Neuronal stem cell (in vitro differentiated cells): Measurements from ENCODE around the gene NR3C2.

Source experiments
- DNase-seq: peaks from one replicate; pipeline ENCODE4 v3.0.0-alpha.2; 2013; ENCODE audit warnings: low spot score
- H2AFZ ChIP-seq: one replicate; pipeline ENCODE4 v1.6.1; 2013; ENCODE audit warnings: mild to moderate bottlenecking, low read length, inconsistent platforms
- H2AK5ac ChIP-seq: 2 replicates; pipeline ENCODE4 v1.6.1; 2013; ENCODE audit warnings: low read depth, mild to moderate bottlenecking, inconsistent platforms, low read length, moderate library complexity, mixed read lengths
- H2BK120ac ChIP-seq: 2 replicates; pipeline ENCODE4 v1.6.1; 2013; ENCODE audit warnings: low read depth, mild to moderate bottlenecking, inconsistent platforms, low read length, moderate library complexity, mixed read lengths
- H2BK12ac ChIP-seq: one replicate; pipeline ENCODE4 v1.6.1; 2013; ENCODE audit warnings: low read length, inconsistent platforms
- H2BK15ac ChIP-seq: 2 replicates; pipeline ENCODE4 v1.6.1; 2013; ENCODE audit warnings: mild to moderate bottlenecking, low read length, inconsistent platforms, mixed read lengths
- H2BK5ac ChIP-seq: one replicate; pipeline ENCODE4 v1.6.1; 2013; ENCODE audit warnings: inconsistent platforms, mild to moderate bottlenecking, low read length, moderate library complexity
- H3K14ac ChIP-seq: one replicate; pipeline ENCODE4 v1.6.1; 2013; ENCODE audit warnings: low read length, inconsistent platforms
- H3K18ac ChIP-seq: 2 replicates; pipeline ENCODE4 v1.6.1; 2013; ENCODE audit warnings: low read length, inconsistent platforms
- H3K23ac ChIP-seq: 2 replicates; pipeline ENCODE4 v1.6.1; 2013; ENCODE audit warnings: low read depth, mild to moderate bottlenecking, mixed read lengths, low read length, inconsistent platforms; ENCODE audit not compliant: poor library complexity
- H3K27ac ChIP-seq: replicated peaks from 3 replicates; pipeline ENCODE4 v1.5.1; 2013; ENCODE audit warnings: low read length, inconsistent platforms
- H3K27me3 ChIP-seq, 3 experiments: 2 replicates each; pipeline ENCODE4 v1.6.1; 2013; ENCODE audit warnings: low read length in 3 of 3, mild to moderate bottlenecking in 2 of 3, inconsistent platforms in 1 of 3, low read depth in 1 of 3, mixed read lengths in 1 of 3, moderate library complexity in 1 of 3; ENCODE audit not compliant: control insufficient read depth in 3 of 3, insufficient read depth in 3 of 3
- H3K36me3 ChIP-seq, 2 donors: replicated peaks in 1 of 2; 2 replicates each; pipeline ENCODE4 v1.6.1; 2013; ENCODE audit warnings: low read length in 2 of 2; ENCODE audit not compliant: control insufficient read depth in 2 of 2, insufficient read depth in 2 of 2
- H3K4ac ChIP-seq: 2 replicates; pipeline ENCODE4 v1.6.1; 2013; ENCODE audit warnings: inconsistent platforms, mild to moderate bottlenecking, low read length, moderate library complexity
- H3K4me1 ChIP-seq, 2 donors: 1 replicate in 1 of 2; 2 replicates in 1 of 2; pipeline ENCODE4 v1.6.1; 2013; ENCODE audit warnings: low read length in 2 of 2, low read depth in 1 of 2; ENCODE audit not compliant: control insufficient read depth in 2 of 2, insufficient read depth in 1 of 2
- H3K4me2 ChIP-seq: one replicate; pipeline ENCODE4 v1.6.1; 2013; ENCODE audit warnings: mild to moderate bottlenecking, low read length, inconsistent platforms; ENCODE audit not compliant: insufficient read depth, poor library complexity, severe bottlenecking
- H3K4me3 ChIP-seq, 2 donors: 2 replicates each; pipeline ENCODE4 v1.5.1; 2013; ENCODE audit warnings: low read length in 2 of 2, mild to moderate bottlenecking in 2 of 2, inconsistent platforms in 1 of 2, moderate library complexity in 1 of 2
- H3K79me1 ChIP-seq: one replicate; pipeline ENCODE4 v1.6.1; 2013; ENCODE audit warnings: low read depth, mild to moderate bottlenecking, inconsistent platforms, low read length, moderate library complexity
- H3K9ac ChIP-seq: one replicate; pipeline ENCODE4 v1.6.1; 2013; ENCODE audit warnings: mild to moderate bottlenecking, low read depth, low read length, inconsistent platforms; ENCODE audit not compliant: poor library complexity
- H3K9me3 ChIP-seq, 2 donors: replicated peaks in 1 of 2; 2 replicates each; pipeline versions ENCODE3 to v1.6.1; 2013; ENCODE audit warnings: low read length in 2 of 2, mild to moderate bottlenecking in 2 of 2, inconsistent platforms in 1 of 2, low read depth in 1 of 2, mixed read lengths in 1 of 2, moderate library complexity in 1 of 2; ENCODE audit not compliant: control insufficient read depth in 2 of 2, insufficient read depth in 1 of 2
- H4K8ac ChIP-seq: one replicate; pipeline ENCODE4 v1.6.1; 2013; ENCODE audit warnings: low read depth, mild to moderate bottlenecking, inconsistent platforms, low read length, moderate library complexity
- H4K91ac ChIP-seq: one replicate; pipeline ENCODE4 v1.6.1; 2013; ENCODE audit warnings: low read length, low read depth, mild to moderate bottlenecking, inconsistent platforms; ENCODE audit not compliant: poor library complexity
- WGBS, 2 donors: extraction: QIAGEN DNeasy Blood & Tissue Kit; methylation state at CpG; one replicate each; pipeline ENCODE4 v1.1.7; 2013; ENCODE audit warnings: missing lambda C conversion rate in 2 of 2, mixed read lengths in 1 of 2; ENCODE audit not compliant: insufficient read length in 2 of 2, insufficient replicate concordance in 1 of 2; ENCODE audit errors: extremely low coverage in 2 of 2; 5-methylcytosine and 5-hydroxymethylcytosine counted together

The NR3C2 gene

GRCh38 chr4:148305751-148306150 is 136.5 kb downstream of the NR3C2 start:
- no peak overlapping the region for H3K27ac ChIP-seq
- H2AFZ ChIP-seq = no peak overlapping the region
- no peak overlapping the region for H4K91ac ChIP-seq
- no peaks in the 10 kb centered on the region for H3K79me1 ChIP-seq
- H3K23ac ChIP-seq = no peak overlapping the region
- H3K9me3 ChIP-seq = no peaks in the 10 kb centered on the region
- H2AK5ac ChIP-seq = no peak overlapping the region
- DNase-seq = no peak
- no CpG with 5 or more reads among the region's 3 CpGs for WGBS, 2 donors
- H3K4me1 ChIP-seq = no peaks in the 10 kb centered on the region
- H3K27me3 ChIP-seq = no peaks in the 10 kb centered on the region
- no peak overlapping the region for H2BK12ac ChIP-seq
- no peaks in the 10 kb centered on the region for H3K36me3 ChIP-seq
- H3K9ac ChIP-seq = no peak overlapping the region
- H4K8ac ChIP-seq = no peak overlapping the region
- no peak overlapping the region for H3K14ac ChIP-seq
- no peak overlapping the region for H3K4me2 ChIP-seq
- no peak overlapping the region for H3K4me3 ChIP-seq
- no peak overlapping the region for H2BK15ac ChIP-seq
- H3K18ac ChIP-seq = no peak overlapping the region
- no peak overlapping the region for H2BK5ac ChIP-seq
- no peak overlapping the region for H2BK120ac ChIP-seq
- no peak overlapping the region for H3K4ac ChIP-seq

GRCh38 chr4:148302416-148302815 is 139.8 kb downstream of the NR3C2 start:
- H4K91ac ChIP-seq = no peak overlapping the region
- no peak overlapping the region for H4K8ac ChIP-seq
- no peak overlapping the region for H3K4ac ChIP-seq
- H3K14ac ChIP-seq = no peak overlapping the region
- H2BK120ac ChIP-seq = no peak overlapping the region
- H2AFZ ChIP-seq = no peak overlapping the region
- DNase-seq = no peak
- no peak overlapping the region for H3K4me3 ChIP-seq
- no CpG with 5 or more reads among the region's 1 CpG for WGBS, 2 donors
- H3K27ac ChIP-seq = no peak overlapping the region
- H3K4me1 ChIP-seq = no peaks in the 10 kb centered on the region
- no peak overlapping the region for H3K9ac ChIP-seq
- H2BK12ac ChIP-seq = no peak overlapping the region
- no peaks in the 10 kb centered on the region for H3K36me3 ChIP-seq
- H3K9me3 ChIP-seq = peaks cover 0 to 10% of the 10 kb centered on the region in 2 donors
- H3K27me3 ChIP-seq = no peaks in the 10 kb centered on the region
- H2AK5ac ChIP-seq = no peak overlapping the region
- H3K79me1 ChIP-seq = no peaks in the 10 kb centered on the region
- no peak overlapping the region for H3K18ac ChIP-seq
- no peak overlapping the region for H3K23ac ChIP-seq
- no peak overlapping the region for H2BK5ac ChIP-seq
- no peak overlapping the region for H2BK15ac ChIP-seq
- H3K4me2 ChIP-seq = no peak overlapping the region

GRCh38 chr4:148300877-148301276 is 141.3 kb downstream of the NR3C2 start:
- Histone ChIP-seq H2AFZ (no peak overlapping the region), H3K18ac (no peak overlapping the region), H4K91ac (no peak overlapping the region), H2AK5ac (no peak overlapping the region), H3K4me3 (no peak overlapping the region), H3K14ac (no peak overlapping the region), H3K9me3 (peaks cover 0 to 10% of the 10 kb centered on the region in 2 donors), H2BK120ac (no peak overlapping the region), H3K9ac (no peak overlapping the region), H2BK12ac (no peak overlapping the region), H3K27me3 (no peaks in the 10 kb centered on the region), H3K4me2 (no peak overlapping the region), H4K8ac (no peak overlapping the region), H3K4ac (no peak overlapping the region), H3K79me1 (no peaks in the 10 kb centered on the region), H3K4me1 (no peaks in the 10 kb centered on the region), H3K27ac (no peak overlapping the region), H3K23ac (no peak overlapping the region), H2BK15ac (no peak overlapping the region), H2BK5ac (no peak overlapping the region), H3K36me3 (no peaks in the 10 kb centered on the region)
- no peak for DNase-seq
- WGBS, 2 donors = no CpG with 5 or more reads among the region's 1 CpG

GRCh38 chr4:148299337-148299736 is 142.9 kb downstream of the NR3C2 start:
- H2BK120ac ChIP-seq = no peak overlapping the region
- no peak overlapping the region for H3K9ac ChIP-seq
- no peaks in the 10 kb centered on the region for H3K79me1 ChIP-seq
- no CpG with 5 or more reads among the region's 9 CpGs for WGBS, 2 donors
- no peak overlapping the region for H3K27ac ChIP-seq
- H3K36me3 ChIP-seq = no peaks in the 10 kb centered on the region
- no peak overlapping the region for H4K91ac ChIP-seq
- no peaks in the 10 kb centered on the region for H3K4me1 ChIP-seq
- H3K4ac ChIP-seq = no peak overlapping the region
- H3K9me3 ChIP-seq = peaks cover 0 to 10% of the 10 kb centered on the region in 2 donors
- H2BK5ac ChIP-seq = no peak overlapping the region
- H3K23ac ChIP-seq = no peak overlapping the region
- no peak overlapping the region for H2BK12ac ChIP-seq
- no peaks in the 10 kb centered on the region for H3K27me3 ChIP-seq
- H2AFZ ChIP-seq = no peak overlapping the region
- no peak for DNase-seq
- no peak overlapping the region for H3K4me2 ChIP-seq
- H3K4me3 ChIP-seq = no peak overlapping the region
- H3K14ac ChIP-seq = no peak overlapping the region
- H2BK15ac ChIP-seq = no peak overlapping the region
- H2AK5ac ChIP-seq = no peak overlapping the region
- H4K8ac ChIP-seq = no peak overlapping the region
- H3K18ac ChIP-seq = no peak overlapping the region
